Measurements from ENCODE around the gene OR51B2.
"Not testable (repeated sequence)": the region's sequence is repeated elsewhere in the genome, so short reads cannot be mapped to it uniquely, and the experiment has no call there.

OR51B2 gene

GRCh38 chr11:5307256-5308019 lies 16.7 kb downstream of the OR51B2 start:
- DNase-seq, result no peak

- no peak for DNase-seq
Observed at GRCh38 chr11:5304046-5304445, 20.1 kb downstream of the OR51B2 start.

DNA sequence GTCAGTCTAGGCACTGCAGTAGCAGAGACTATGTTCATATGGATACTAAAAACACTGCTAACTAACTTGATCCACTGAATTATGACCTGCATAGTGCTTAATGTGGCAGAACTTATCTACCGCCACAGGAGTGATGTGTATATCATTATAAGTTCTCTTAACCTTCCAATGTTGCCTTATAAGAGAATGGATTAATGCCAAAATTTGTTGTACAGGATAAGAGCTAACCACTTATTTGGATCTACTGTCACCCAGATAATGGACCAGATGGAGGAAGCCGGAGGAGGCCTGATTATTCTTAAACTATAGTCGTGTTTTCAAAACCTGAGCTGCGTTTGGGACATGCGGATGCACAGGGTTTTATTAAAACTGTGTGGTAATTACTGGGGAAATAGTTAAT lies 20.5 kb downstream of the OR51B2 start:
- no peak for DNase-seq

DNA sequence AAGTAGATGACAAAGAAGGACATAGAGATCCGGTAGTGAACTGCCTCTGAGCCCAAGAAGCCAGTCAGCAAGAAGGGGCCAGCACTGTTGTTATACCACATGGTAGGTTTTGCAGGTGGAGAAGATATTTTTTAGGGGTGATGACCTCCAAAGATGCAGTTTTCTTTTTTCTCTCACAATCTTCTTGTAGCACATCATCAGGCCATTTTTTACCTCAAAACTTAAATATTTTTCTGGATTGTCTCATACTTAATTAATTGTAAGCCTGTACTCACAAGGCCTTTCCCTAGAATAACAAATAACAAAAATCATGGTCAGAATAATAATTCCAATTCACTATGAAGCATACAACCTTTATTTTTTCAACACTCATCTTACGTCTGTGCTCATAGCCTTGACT lies 22.3 kb downstream of the OR51B2 start, which contains the start of gene OR51B4:
Gene OR51B4 (minus strand): TSS at position 101 of the 400 bp plus-strand sequence. CDS start 0 bp downstream, at position 101.
- no peak for DNase-seq

DNA sequence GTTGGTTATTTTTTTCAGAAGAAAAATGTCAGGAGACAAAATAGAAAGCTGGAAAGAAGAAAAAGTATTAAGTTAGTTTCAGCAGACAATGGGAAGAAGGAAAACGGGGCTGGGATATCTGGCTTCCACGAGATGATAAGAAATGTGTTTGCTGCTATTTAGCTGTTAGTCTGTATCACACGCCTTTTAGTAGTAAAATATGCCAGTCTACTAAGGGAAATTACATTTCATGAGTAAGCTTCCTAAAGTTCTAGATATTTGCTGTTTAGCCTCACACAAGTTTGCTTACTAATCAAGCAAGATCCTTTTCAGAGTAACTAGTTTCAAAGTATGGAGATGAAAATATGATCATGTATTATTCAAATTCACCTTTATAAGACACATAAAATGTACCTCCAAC lies 23.8 kb downstream of the OR51B2 start:
- DNase-seq, result no peak

DNA sequence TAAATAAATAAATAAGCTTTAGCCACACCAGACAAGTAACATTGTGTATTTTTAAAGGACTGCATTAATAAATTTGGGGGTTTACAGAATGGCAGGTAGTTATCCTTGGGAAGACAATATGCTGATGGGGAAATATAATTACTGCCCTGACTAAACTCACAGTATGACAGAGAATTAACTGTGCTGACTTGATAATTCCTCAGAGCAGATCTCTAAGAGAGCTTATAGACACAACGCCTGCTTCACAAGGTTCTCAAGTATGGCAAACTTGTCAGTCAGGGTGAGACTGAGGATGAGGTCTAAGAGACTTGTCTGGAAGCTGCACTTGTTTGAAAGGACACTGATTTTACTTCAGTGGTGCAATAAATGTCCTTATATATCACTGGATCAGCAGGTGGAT lies 25.6 kb downstream of the OR51B2 start:
- DNase-seq, result no peak

GRCh38 chr11:5297721-5298323 lies 26.3 kb downstream of the OR51B2 start:
- DNase-seq, result no peak

- not testable (repeated sequence) for DNase-seq
Observed at GRCh38 chr11:5294342-5294995, 29.6 kb downstream of the OR51B2 start.

- DNase-seq, result no peak
Observed at GRCh38 chr11:5293028-5293427, 31.1 kb downstream of the OR51B2 start.

- no peak for DNase-seq
Observed at GRCh38 chr11:5291207-5291838, 32.8 kb downstream of the OR51B2 start.

- DNase-seq, result no peak
Observed at GRCh38 chr11:5290106-5290505, 34.0 kb downstream of the OR51B2 start.

GRCh38 chr11:5289696-5290095 lies 34.4 kb downstream of the OR51B2 start:
- no peak for DNase-seq

GRCh38 chr11:5288906-5289550 lies 35.1 kb downstream of the OR51B2 start:
- DNase-seq, result no peak

- no peak for DNase-seq
Observed at GRCh38 chr11:5288108-5288905, 35.8 kb downstream of the OR51B2 start.

- DNase-seq, result no peak
Observed at GRCh38 chr11:5286901-5287300, 37.2 kb downstream of the OR51B2 start.

DNA sequence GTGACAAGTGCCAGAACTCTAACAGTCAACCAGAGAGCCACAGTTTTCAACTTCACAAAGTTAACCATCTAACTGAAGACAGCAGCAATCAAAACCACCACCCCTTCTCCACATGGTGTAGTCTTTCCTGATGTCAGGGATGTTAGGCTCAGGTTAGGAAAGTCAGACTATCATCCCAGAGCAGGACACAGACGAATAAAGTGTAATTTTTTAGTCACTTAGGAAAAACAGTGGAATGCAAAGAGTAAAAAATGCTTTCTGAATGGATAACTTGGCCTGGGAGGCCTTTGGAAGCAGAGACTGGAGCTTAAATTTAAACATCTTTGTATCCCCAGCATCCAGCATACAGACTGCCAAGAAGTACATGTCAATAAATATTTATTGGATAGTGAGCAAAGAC lies 37.7 kb downstream of the OR51B2 start:
- DNase-seq, result no peak

GRCh38 chr11:5285703-5286340 lies 38.3 kb downstream of the OR51B2 start:
- DNase-seq, result no peak

DNA sequence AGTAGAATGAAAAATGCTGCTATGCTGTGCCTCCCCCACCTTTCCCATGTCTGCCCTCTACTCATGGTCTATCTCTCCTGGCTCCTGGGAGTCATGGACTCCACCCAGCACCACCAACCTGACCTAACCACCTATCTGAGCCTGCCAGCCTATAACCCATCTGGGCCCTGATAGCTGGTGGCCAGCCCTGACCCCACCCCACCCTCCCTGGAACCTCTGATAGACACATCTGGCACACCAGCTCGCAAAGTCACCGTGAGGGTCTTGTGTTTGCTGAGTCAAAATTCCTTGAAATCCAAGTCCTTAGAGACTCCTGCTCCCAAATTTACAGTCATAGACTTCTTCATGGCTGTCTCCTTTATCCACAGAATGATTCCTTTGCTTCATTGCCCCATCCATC lies 39.5 kb downstream of the OR51B2 start:
- DNase-seq, result no peak

DNA sequence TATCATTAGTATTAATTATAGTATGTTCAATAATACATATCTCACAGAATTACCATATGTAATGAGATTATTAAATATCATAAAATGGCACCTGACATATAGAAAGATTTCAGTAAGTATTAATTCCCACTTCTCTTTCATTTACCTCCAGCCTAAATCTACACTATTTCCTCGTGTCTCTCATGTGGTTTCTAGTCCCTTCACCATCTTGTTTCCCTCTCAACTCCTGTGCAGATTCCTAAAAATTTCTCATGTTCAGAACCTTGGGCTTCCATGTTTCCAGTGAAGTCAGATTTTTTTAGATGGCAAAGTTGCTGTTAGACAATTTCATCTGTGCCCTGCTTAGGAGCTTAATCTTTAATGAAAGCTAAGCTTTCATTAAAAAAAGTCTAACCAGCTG lies 40.2 kb downstream of the OR51B2 start:
- no peak for DNase-seq

GRCh38 chr11:5283086-5283485 lies 41.0 kb downstream of the OR51B2 start:
- DNase-seq, result no peak

DNA sequence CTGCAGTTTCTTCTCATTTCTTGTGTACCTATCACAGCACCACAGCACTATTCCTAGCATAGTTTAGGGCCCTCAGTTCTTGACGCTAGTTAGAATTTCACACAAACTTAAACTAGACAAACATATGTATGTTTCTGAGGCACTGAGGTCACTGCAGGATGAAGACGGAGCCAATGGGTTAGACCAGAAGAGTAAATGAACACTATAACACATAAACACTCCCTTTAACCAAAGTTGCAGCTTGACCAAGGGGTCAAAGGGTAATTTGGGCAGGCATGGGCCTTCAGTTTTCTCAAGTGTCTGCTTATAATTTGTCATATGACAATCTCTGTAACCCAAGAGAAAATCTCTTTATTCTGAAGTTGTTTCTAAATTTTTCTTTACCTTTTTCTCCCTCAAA lies 41.5 kb downstream of the OR51B2 start:
- DNase-seq, result no peak

DNA sequence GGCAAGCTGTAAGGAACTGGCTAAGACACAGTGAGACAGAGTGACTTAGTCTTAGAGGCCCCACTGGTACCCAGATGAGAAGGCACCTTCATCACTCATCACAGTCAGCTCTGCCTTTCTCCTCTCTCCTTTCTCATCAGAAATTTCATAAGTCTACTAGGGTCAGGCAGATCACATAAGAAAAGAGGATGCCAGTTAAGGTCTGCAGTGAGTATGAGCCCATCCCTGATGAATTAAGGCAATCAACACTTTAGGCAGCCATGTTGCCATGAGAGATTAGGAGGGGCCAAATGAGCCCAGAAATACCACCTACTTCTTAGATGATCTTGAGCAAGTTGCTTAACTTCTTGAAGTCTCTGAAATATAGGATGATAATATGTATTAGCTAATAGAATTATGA lies 42.5 kb downstream of the OR51B2 start:
- no peak for DNase-seq

All from NCI-H2171 (cell line).